ENCODE results near the gene TDP1. TPM values are rescaled to one million over a fixed set of nuclear protein-coding genes. Genes with fewer than 3 reads are reported as not detected.

Gene TDP1
- total and polyA plus RNA-seq, 2 of the 13 experiments (the other 11 are each of a cell fraction or from before 2014, with no cell fraction given): 16.4 to 31.2 TPM

DNA sequence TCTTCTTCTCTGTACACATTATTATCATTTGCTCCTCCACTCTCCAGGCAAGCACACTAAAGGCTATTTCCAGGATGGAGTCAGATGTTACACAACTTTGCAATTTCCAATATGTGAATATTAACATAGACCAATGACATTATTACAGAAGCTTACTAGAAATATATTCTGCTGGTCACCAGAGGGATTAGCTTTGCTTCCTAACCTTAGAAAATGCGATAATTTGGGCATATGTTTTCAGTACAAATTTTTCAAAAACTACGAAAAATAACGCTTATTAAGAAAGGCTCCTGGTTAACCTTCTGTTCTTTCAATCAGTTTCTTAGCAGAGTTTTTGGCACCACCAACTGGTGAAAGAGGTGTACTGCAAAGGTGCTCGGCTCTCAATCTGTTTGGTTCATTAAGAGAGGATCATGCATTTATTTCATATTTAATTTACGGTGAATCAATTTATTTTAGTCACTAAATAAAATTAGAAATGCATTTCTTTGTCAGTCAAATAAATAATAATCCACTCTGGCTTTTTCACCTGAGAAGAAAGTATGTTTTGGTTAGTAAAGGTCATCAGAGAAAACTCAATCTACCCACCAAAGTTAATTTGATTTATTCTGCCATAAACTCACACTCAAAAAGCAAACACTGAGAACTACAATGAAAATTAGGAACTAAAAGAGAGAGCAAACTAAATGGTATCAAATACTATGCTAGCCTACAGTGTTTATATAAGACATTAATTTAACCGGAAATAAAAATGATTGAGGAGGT is 40.4 kb upstream of the TDP1 start (continued):
- TF ChIP-seq ZNF737 (CRISPR knock-in tag; IDR thresholded peaks at IDR 0.05; ENCODE audit: borderline replicate concordance) (no peak), ZNF678 (CRISPR knock-in tag; IDR thresholded peaks at IDR 0.05) (no peak), TSC22D2 (CRISPR knock-in tag; IDR thresholded peaks at IDR 0.05; ENCODE audit: borderline replicate concordance) (no peak), STAG1 (CRISPR knock-in tag; IDR thresholded peaks at IDR 0.05) (peak; percentile 91), PAF1 (CRISPR knock-in tag; IDR thresholded peaks at IDR 0.05) (no peak), MLLT10 (CRISPR knock-in tag; IDR thresholded peaks at IDR 0.05) (no peak), CSRNP1 (CRISPR knock-in tag; IDR thresholded peaks at IDR 0.05) (no peak), CEBPG (CRISPR knock-in tag; IDR thresholded peaks at IDR 0.05) (peak; percentile 63; the same call in 1 of the 2 replicates), ZNF44 (CRISPR knock-in tag; IDR thresholded peaks at IDR 0.05) (no peak), DR1 (CRISPR knock-in tag; IDR thresholded peaks at IDR 0.05) (no peak), RAD21 (CRISPR knock-in tag; IDR thresholded peaks at IDR 0.05) (peak; percentile 74), RFX3 (CRISPR knock-in tag; IDR thresholded peaks at IDR 0.05) (no peak), ZNF781 (CRISPR knock-in tag; IDR thresholded peaks at IDR 0.05; ENCODE audit: borderline replicate concordance, not compliant biosample characterization) (no peak), CTCF (CRISPR knock-in tag; IDR thresholded peaks at IDR 0.05) (peak; percentile 82), MAFK (conservative IDR thresholded peaks at IDR 0.05 in 1 of 2, IDR thresholded peaks at IDR 0.05 in 1 of 2; ENCODE audit: low read length in 2 of 2) (no peak), NFIB (CRISPR knock-in tag; IDR thresholded peaks at IDR 0.05; ENCODE audit: borderline replicate concordance) (no peak), SMC3 (IDR thresholded peaks at IDR 0.05; ENCODE audit: low read length) (peak; percentile 75), GATAD2A (CRISPR knock-in tag; IDR thresholded peaks at IDR 0.05) (peak; percentile 16; the same call in 1 of the 2 replicates), PHB2 (IDR thresholded peaks at IDR 0.05; ENCODE audit: partially characterized antibody) (no peak), SRF (IDR thresholded peaks at IDR 0.05; ENCODE audit: low read depth, low read length) (no peak)
- TF ChIP-seq, protein P1, sequence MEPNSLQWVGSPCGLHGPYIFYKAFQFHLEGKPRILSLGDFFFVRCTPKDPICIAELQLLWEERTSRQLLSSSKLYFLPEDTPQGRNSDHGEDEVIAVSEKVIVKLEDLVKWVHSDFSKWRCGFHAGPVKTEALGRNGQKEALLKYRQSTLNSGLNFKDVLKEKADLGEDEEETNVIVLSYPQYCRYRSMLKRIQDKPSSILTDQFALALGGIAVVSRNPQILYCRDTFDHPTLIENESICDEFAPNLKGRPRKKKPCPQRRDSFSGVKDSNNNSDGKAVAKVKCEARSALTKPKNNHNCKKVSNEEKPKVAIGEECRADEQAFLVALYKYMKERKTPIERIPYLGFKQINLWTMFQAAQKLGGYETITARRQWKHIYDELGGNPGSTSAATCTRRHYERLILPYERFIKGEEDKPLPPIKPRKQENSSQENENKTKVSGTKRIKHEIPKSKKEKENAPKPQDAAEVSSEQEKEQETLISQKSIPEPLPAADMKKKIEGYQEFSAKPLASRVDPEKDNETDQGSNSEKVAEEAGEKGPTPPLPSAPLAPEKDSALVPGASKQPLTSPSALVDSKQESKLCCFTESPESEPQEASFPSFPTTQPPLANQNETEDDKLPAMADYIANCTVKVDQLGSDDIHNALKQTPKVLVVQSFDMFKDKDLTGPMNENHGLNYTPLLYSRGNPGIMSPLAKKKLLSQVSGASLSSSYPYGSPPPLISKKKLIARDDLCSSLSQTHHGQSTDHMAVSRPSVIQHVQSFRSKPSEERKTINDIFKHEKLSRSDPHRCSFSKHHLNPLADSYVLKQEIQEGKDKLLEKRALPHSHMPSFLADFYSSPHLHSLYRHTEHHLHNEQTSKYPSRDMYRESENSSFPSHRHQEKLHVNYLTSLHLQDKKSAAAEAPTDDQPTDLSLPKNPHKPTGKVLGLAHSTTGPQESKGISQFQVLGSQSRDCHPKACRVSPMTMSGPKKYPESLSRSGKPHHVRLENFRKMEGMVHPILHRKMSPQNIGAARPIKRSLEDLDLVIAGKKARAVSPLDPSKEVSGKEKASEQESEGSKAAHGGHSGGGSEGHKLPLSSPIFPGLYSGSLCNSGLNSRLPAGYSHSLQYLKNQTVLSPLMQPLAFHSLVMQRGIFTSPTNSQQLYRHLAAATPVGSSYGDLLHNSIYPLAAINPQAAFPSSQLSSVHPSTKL (CRISPR knock-in tag; IDR thresholded peaks at IDR 0.05): peak; percentile 15; the same call in 1 of the 2 replicates
- TF ChIP-seq, protein P2, sequence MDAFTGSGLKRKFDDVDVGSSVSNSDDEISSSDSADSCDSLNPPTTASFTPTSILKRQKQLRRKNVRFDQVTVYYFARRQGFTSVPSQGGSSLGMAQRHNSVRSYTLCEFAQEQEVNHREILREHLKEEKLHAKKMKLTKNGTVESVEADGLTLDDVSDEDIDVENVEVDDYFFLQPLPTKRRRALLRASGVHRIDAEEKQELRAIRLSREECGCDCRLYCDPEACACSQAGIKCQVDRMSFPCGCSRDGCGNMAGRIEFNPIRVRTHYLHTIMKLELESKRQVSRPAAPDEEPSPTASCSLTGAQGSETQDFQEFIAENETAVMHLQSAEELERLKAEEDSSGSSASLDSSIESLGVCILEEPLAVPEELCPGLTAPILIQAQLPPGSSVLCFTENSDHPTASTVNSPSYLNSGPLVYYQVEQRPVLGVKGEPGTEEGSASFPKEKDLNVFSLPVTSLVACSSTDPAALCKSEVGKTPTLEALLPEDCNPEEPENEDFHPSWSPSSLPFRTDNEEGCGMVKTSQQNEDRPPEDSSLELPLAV (CRISPR knock-in tag; conservative IDR thresholded peaks at IDR 0.05; ENCODE audit: low read depth): no peak

All from HepG2 (cell line).